SJSA1 (cell line): ENCODE data around the gene GRAMD2A. TPM values are rescaled to one million over a fixed set of nuclear protein-coding genes. Genes with fewer than 3 reads are reported as not detected.

Source experiments
- DNase-seq, 2 experiments: peaks; one replicate each; pipeline ENCODE4 v3.0.0-alpha.2; 2015 to 2020; ENCODE audit warnings: low spot score in 2 of 2, low read depth in 1 of 2
- H3K27ac ChIP-seq: fragments of 250-450 bp; sonication (Bioruptor Pico); 2 replicates; pipeline ENCODE4 v1.5.1; 2020; ENCODE audit warnings: mild to moderate bottlenecking, moderate library complexity
- H3K27me3 ChIP-seq: fragments of 250-450 bp; sonication (Bioruptor Pico); replicated peaks from 2 replicates; pipeline ENCODE4 v1.5.1; 2020; ENCODE audit warnings: mild to moderate bottlenecking, moderate library complexity
- H3K36me3 ChIP-seq: fragments of 250-450 bp; sonication (Bioruptor Pico); 2 replicates; pipeline ENCODE4 v1.5.1; 2020; ENCODE audit warnings: mild to moderate bottlenecking
- H3K4me1 ChIP-seq: fragments of 250-450 bp; sonication (Bioruptor Pico); replicated peaks from 2 replicates; pipeline ENCODE4 v1.6.1; 2021; ENCODE audit warnings: mild to moderate bottlenecking
- H3K4me3 ChIP-seq: fragments of 250-450 bp; sonication (Bioruptor Pico); 2 replicates; pipeline ENCODE4 v1.5.1; 2020; ENCODE audit warnings: mild to moderate bottlenecking
- H3K9me3 ChIP-seq: fragments of 250-450 bp; sonication (Bioruptor Pico); replicated peaks from 2 replicates; pipeline ENCODE4 v1.5.1; 2020; ENCODE audit warnings: mild to moderate bottlenecking
- total RNA-seq: library from RNA; depleted of rRNA; stranded (reverse); fragments of >200 nt; shearing (Covaris generic); gene quantifications from 2 replicates; pipeline ENCODE4 v1.2.3, GENCODE V29; 2014; rRNA removed

GRAMD2A gene
- total RNA-seq, 1 experiment from 2014 or later = not detected

GRCh38 chr15:72113347-72114031 is 84.1 kb downstream of the GRAMD2A start:
- Histone ChIP-seq H3K9me3 (no peaks in the 10 kb centered on the region), H3K4me1 (peaks cover 14% of the 10 kb centered on the region), H3K27ac (no peak overlapping the region; the same call in 1 of the 2 replicates), H3K4me3 (no peak overlapping the region), H3K27me3 (no peaks in the 10 kb centered on the region), H3K36me3 (peaks cover 4% of the 10 kb centered on the region; the same call in 1 of the 2 replicates)
- no peak for DNase-seq

GRCh38 chr15:72112805-72113204 is 84.8 kb downstream of the GRAMD2A start:
- H3K27ac ChIP-seq = no peak overlapping the region; the same call in 1 of the 2 replicates
- DNase-seq = no peak
- H3K4me1 ChIP-seq = peaks cover 14% of the 10 kb centered on the region
- H3K9me3 ChIP-seq = no peaks in the 10 kb centered on the region
- no peaks in the 10 kb centered on the region; the same call in 1 of the 2 replicates for H3K27me3 ChIP-seq
- no peak overlapping the region for H3K4me3 ChIP-seq
- peaks cover 4% of the 10 kb centered on the region; the same call in 1 of the 2 replicates for H3K36me3 ChIP-seq

- Histone ChIP-seq H3K9me3 (no peaks in the 10 kb centered on the region), H3K4me3 (no peak overlapping the region), H3K27me3 (no peaks in the 10 kb centered on the region; the same call in 1 of the 2 replicates), H3K36me3 (no peaks in the 10 kb centered on the region), H3K27ac (no peak overlapping the region), H3K4me1 (peaks cover 14% of the 10 kb centered on the region)
- DNase-seq = no peak
Measured at GRCh38 chr15:72112116-72112515, 85.5 kb downstream of the GRAMD2A start.

DNA sequence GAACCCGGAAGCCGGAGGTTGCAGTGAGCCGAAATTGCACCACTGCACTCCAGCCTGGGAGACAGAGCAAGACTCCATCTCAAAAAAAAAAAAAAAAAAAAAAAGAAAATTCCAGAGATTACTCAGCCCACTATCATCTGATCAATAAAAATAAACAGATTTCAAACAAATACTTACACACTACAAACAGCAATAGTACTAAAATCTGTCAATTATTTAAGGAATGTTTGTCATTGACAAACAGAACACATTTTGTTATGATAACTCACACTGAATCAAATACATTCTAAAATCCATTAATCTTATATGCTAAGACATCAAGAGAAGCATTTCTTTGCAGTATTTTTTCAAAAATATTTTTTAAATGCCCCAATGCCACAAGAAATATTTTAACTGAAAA is 87.2 kb downstream of the GRAMD2A start:
- no peak overlapping the region for H3K4me3 ChIP-seq
- no peaks in the 10 kb centered on the region; the same call in 1 of the 2 replicates for H3K27me3 ChIP-seq
- no peak overlapping the region for H3K27ac ChIP-seq
- H3K36me3 ChIP-seq = no peaks in the 10 kb centered on the region
- peaks cover 8% of the 10 kb centered on the region; the same call in 1 of the 2 replicates for H3K4me1 ChIP-seq
- peak in 1 of 2 experiments; percentile 37 for DNase-seq
- H3K9me3 ChIP-seq = no peaks in the 10 kb centered on the region

Other genes starting within 250 kb of the GRAMD2A start
- 21.6 and 21.9 TPM in 2 replicates for gene MYO9A, start 79.6 kb downstream of the GRAMD2A start, total RNA-seq
- gene SENP8, start 79.4 kb downstream of the GRAMD2A start, total RNA-seq = 0.78 and 2.5 TPM in 2 replicates
- gene PKM, start 33.4 kb upstream of the GRAMD2A start, total RNA-seq = 1,365 and 1,516 TPM in 2 replicates
- 18.8 and 35.6 TPM in 2 replicates for gene PARP6, start 74.8 kb upstream of the GRAMD2A start, total RNA-seq
- 0.08 TPM in 1 of 2 replicates, not detected in the other for gene CELF6, start 122.4 kb upstream of the GRAMD2A start, total RNA-seq
- 58.5 and 90.0 TPM in 2 replicates for gene HEXA, start 178.2 kb upstream of the GRAMD2A start, total RNA-seq
- gene TMEM202, start 200.5 kb upstream of the GRAMD2A start, total RNA-seq = not detected in 2 replicates